Measurements from ENCODE around the gene DHX38. TPM values are rescaled to one million over a fixed set of nuclear protein-coding genes. Genes with fewer than 3 reads are reported as not detected.

Gene DHX38
- 38.7 TPM for total RNA-seq
- long read RNA-seq, full-length matches to known transcripts: 28 of 58 reads
- long read RNA-seq, partial matches to known transcripts: 20 of 58 reads
- long read RNA-seq, other reads (novel, unspliced or antisense): 10 of 58 reads

DNA sequence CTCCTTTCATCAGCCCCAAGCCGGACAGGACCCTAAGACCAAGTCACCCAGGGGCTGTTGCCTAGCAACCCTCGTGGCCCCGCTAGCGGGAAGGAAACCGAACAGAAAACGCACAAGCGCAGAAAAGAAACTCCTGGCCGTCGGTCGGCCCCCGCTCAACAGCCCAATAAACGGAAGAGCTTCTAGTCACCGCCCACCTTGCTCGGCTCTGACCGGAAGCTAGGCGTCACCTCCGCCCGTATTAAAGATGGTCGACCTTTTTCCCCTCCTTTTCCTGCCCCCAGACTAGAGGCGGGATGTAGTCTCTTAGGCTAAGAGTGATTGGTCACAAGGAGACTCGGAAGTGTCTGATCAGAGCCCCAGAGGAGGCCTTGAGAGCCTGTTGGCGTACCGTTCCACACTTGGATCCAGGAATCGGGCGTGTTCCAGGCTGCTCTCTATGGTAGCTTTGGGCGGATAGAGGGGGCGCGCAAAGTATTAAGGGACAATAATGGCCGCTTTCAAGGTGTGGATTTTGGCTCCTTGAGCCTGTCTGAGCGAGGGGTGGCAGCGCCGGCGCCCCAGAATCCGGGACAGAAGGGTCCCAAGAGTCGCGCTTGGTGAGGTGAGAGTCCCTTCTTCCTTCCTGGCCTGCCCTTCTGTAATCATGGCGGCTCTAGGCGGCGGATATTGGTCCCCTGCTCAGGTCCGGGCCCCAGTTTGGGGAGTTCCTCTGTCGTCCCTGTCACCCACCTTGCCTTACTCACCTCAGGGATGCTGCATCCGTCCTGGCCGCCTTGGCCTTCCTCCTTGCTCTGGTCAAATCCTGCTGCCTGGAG, at the start of gene DHX38, which contains the start of gene TXNL4B:
DHX38 (plus strand) TSS at position 400 of the 818 bp plus-strand sequence. CDS start 2,311 bp downstream, outside the sequence.
TXNL4B (minus strand) TSS at position 173 of the 818 bp plus-strand sequence. CDS start 2,871 bp downstream, outside the sequence.
- H3K36me3 ChIP-seq: peaks cover 47% of the 10 kb centered on the region
- DNase-seq: peak; percentile 92
- intact Hi-C loops (cut with micrococcal nuclease): no loop called here

DNA sequence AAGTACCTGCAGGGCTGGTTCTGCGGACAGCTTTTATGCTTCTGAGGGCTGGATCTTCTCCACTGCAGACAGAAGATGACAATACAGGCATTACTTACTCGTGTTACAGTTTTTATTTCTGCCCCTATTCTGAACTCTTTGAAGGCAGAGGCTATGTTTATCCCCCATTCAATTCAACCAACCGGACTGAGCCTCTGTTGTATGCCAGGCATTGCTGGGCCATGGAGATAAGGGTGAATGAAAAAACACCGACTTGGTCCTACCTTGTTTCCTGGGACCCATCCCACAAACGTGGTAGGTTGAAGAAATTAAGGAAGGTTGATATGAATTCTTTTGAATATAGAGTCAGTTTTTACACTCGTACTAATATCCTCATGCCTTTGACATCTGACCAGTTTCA, 49.4 kb upstream of the DHX38 start:
- no peaks in the 10 kb centered on the region for H3K27me3 ChIP-seq (ENCODE audit: low read depth)
- H3K4me3 ChIP-seq: no peak overlapping the region
- intact Hi-C loops (cut with micrococcal nuclease): no loop called here
- peaks cover 11% of the 10 kb centered on the region for H3K4me1 ChIP-seq
- no peak overlapping the region for H3K27ac ChIP-seq (replicated peaks)
- peaks cover 5% of the 10 kb centered on the region for H3K9me3 ChIP-seq (replicated peaks)
- DNase-seq: no peak
- peaks cover 36% of the 10 kb centered on the region for H3K36me3 ChIP-seq
- TF ChIP-seq, protein P1, sequence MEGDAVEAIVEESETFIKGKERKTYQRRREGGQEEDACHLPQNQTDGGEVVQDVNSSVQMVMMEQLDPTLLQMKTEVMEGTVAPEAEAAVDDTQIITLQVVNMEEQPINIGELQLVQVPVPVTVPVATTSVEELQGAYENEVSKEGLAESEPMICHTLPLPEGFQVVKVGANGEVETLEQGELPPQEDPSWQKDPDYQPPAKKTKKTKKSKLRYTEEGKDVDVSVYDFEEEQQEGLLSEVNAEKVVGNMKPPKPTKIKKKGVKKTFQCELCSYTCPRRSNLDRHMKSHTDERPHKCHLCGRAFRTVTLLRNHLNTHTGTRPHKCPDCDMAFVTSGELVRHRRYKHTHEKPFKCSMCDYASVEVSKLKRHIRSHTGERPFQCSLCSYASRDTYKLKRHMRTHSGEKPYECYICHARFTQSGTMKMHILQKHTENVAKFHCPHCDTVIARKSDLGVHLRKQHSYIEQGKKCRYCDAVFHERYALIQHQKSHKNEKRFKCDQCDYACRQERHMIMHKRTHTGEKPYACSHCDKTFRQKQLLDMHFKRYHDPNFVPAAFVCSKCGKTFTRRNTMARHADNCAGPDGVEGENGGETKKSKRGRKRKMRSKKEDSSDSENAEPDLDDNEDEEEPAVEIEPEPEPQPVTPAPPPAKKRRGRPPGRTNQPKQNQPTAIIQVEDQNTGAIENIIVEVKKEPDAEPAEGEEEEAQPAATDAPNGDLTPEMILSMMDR (IDR thresholded peaks at IDR 0.05; ENCODE audit: borderline replicate concordance): no peak

More for the DNA sequence above, at the start of gene DHX38, which contains the start of gene TXNL4B:
- Histone ChIP-seq H3K4me1 (peaks cover 47% of the 10 kb centered on the region), H3K27me3 (ENCODE audit: low read depth) (no peaks in the 10 kb centered on the region), H3K27ac (replicated peaks) (peak within 1 kb of the TSS; percentile 91), H3K9me3 (replicated peaks) (no peaks in the 10 kb centered on the region), H3K4me3 (peak within 1 kb of the TSS; percentile 85)
- TF ChIP-seq, protein P1 (IDR thresholded peaks at IDR 0.05; ENCODE audit: borderline replicate concordance): no peak

DNA sequence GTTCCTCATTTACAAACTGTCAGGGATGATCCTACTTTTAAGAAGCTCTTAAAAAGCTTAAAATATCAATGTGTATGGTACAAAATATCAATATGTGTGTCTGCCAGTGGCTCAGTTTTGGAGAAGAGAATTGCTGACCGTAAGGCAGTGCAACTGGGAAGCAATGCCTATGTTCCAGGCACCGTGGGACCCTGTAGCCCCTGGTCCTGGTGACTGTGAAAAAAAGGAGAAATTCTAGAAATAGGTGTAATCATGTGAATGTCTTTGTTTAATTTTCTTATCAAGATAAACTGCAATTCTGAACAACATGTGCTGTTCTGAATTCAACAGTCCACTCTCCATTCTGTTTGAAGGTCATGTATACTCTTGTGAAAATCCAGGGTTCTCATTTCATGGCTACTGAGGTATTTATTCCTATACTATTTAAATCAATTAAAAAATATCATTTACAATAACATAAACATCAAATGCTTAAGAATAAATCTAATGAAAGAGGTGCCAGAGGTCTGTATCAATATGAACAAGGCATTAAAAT, 48.8 kb upstream of the DHX38 start:
- no peak overlapping the region for H3K4me3 ChIP-seq
- intact Hi-C loops (cut with micrococcal nuclease): no loop called here
- H3K36me3 ChIP-seq: peaks cover 36% of the 10 kb centered on the region
- H3K27ac ChIP-seq (replicated peaks): no peak overlapping the region
- TF ChIP-seq, protein P1 (IDR thresholded peaks at IDR 0.05; ENCODE audit: borderline replicate concordance): no peak
- no peak for DNase-seq
- H3K27me3 ChIP-seq (ENCODE audit: low read depth): no peaks in the 10 kb centered on the region
- peaks cover 11% of the 10 kb centered on the region for H3K9me3 ChIP-seq (replicated peaks)
- H3K4me1 ChIP-seq: peaks cover 11% of the 10 kb centered on the region

DNA sequence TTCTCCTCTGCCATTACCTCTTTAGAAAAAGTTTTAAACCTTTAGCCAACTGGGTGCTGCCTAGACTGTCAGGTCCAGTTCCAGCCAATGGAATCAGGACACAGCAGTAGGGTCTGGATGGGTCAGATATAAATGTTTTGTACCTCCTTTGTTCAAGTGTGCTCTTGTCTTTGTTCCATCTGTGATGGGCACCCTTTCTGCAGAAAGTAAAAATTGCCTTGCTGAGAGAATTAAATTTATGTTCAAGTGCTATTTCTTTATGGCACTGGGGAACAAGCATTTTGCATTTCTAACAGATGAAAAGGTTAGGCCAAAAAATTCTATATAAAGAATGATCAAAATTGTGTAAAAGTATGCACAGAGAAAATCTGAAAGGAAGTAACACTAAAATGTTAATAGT, 44.5 kb upstream of the DHX38 start:
- intact Hi-C loops (cut with micrococcal nuclease): no loop called here
- H3K4me3 ChIP-seq: no peak overlapping the region
- TF ChIP-seq, protein P1 (IDR thresholded peaks at IDR 0.05; ENCODE audit: borderline replicate concordance): no peak
- H3K36me3 ChIP-seq: no peaks in the 10 kb centered on the region
- no peak for DNase-seq
- no peaks in the 10 kb centered on the region for H3K4me1 ChIP-seq
- H3K9me3 ChIP-seq (replicated peaks): peaks cover 13% of the 10 kb centered on the region
- H3K27me3 ChIP-seq (ENCODE audit: low read depth): no peaks in the 10 kb centered on the region
- H3K27ac ChIP-seq (replicated peaks): no peak overlapping the region

DNA sequence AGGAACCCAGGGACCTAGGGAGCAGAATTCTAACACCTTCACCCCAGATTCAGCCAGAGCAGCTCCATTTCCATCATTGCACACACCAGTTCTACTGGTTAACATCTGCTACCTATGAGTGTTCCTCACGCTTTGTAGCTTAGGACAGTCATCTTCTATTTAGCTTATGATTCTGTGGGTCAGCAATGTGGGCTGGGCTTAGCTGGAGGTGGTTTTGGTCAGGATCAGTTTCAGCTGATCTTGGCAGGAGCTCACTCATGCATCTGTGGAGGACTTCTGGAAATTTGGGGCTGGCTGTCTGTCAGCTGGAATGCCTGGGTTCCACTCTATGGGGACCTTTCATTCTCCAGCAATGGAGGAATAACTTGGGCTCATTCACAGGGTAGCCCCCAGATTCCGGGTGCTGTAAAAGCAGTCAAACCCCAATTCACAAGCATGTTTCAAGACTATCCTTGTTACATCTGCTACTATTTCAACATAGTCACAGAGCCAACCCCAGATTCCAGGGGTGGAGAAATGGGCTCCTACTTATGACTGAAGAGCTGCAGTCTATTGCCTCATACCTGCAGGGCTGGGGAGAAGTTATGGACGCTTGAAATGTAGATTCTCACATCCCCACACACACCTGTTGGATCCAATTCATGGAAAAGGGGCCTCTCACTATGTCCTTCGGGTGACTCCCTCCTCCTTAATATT, 42.7 kb upstream of the DHX38 start:
- no peak for DNase-seq

More for the DNA sequence above, 42.7 kb upstream of the DHX38 start:
- H3K36me3 ChIP-seq: no peaks in the 10 kb centered on the region
- H3K4me3 ChIP-seq: no peak overlapping the region
- no peaks in the 10 kb centered on the region for H3K27me3 ChIP-seq (ENCODE audit: low read depth)
- TF ChIP-seq, protein P1 (IDR thresholded peaks at IDR 0.05; ENCODE audit: borderline replicate concordance): no peak
- intact Hi-C loops (cut with micrococcal nuclease): no loop called here
- peaks cover 13% of the 10 kb centered on the region for H3K9me3 ChIP-seq (replicated peaks)
- H3K4me1 ChIP-seq: no peaks in the 10 kb centered on the region
- no peak overlapping the region for H3K27ac ChIP-seq (replicated peaks)
